ENCODE data around the gene PHYHD1. TPM values are rescaled to one million over a fixed set of nuclear protein-coding genes. Genes with fewer than 3 reads are reported as not detected.
A peak's percentile ranks its signal among the peaks of the same experiment; 100 is the strongest.

PHYHD1 gene
- total RNA-seq, 2 experiments from 2014 or later: 1.1 to 1.4 TPM

GRCh38 chr9:128902351-128903078 is 18.3 kb upstream of the PHYHD1 start:
- ChIA-PET POLR2A (interaction anchor here (0.6 to 6.3 kb wide), 11 partner anchors 9 to 352 kb away, joined by 3 to 43 read pairs (median 5); partner anchors contain the start of genes KYAT1, LRRC8A and ZDHHC12), CTCF (interaction anchor here (0.8 to 1.2 kb wide), 3 partner anchors 21 to 39 kb away, joined by 3 read pairs; partner anchors contain the start of genes KYAT1 and LRRC8A)
- H3K27ac Mint-ChIP-seq: peak overlapping the region; percentile 96
- peak; percentile 92 for DNase-seq
- no peaks in the 10 kb centered on the region for H3K27me3 Mint-ChIP-seq
- peak overlapping the region; percentile 71 for H3K4me3 Mint-ChIP-seq
- H3K4me1 Mint-ChIP-seq: peaks cover 80% of the 10 kb centered on the region
- no peaks in the 10 kb centered on the region for H3K9me3 Mint-ChIP-seq
- peaks cover 38% of the 10 kb centered on the region for H3K36me3 Mint-ChIP-seq (ENCODE audit: low read depth)

GRCh38 chr9:128903079-128903461 is 17.7 kb upstream of the PHYHD1 start:
- DNase-seq: no peak
- peaks cover 40% of the 10 kb centered on the region for H3K36me3 Mint-ChIP-seq (ENCODE audit: low read depth)
- peak overlapping the region; percentile 71 for H3K4me3 Mint-ChIP-seq
- ChIA-PET CTCF (interaction anchor here (0.7 kb wide), 1 partner anchor 24 kb away, joined by 3 read pairs; no protein-coding TSS in a partner anchor), POLR2A (interaction anchor here (0.6 to 6.3 kb wide), 9 partner anchors 10 to 352 kb away, joined by 3 to 43 read pairs (median 5); partner anchors contain the start of genes KYAT1, LRRC8A and ZDHHC12)
- H3K27ac Mint-ChIP-seq: peak overlapping the region; percentile 96
- no peaks in the 10 kb centered on the region for H3K9me3 Mint-ChIP-seq
- H3K4me1 Mint-ChIP-seq: peaks cover 74% of the 10 kb centered on the region
- H3K27me3 Mint-ChIP-seq: no peaks in the 10 kb centered on the region

GRCh38 chr9:128903871-128904620 is 16.7 kb upstream of the PHYHD1 start:
- Mint-ChIP-seq H3K27me3 (no peaks in the 10 kb centered on the region), H3K4me3 (no peak overlapping the region), H3K9me3 (no peaks in the 10 kb centered on the region), H3K4me1 (peaks cover 67% of the 10 kb centered on the region), H3K36me3 (ENCODE audit: low read depth) (peaks cover 41% of the 10 kb centered on the region), H3K27ac (peak overlapping the region; percentile 96)
- DNase-seq: no peak
- POLR2A ChIA-PET: interaction anchor here (1.7 kb wide), 1 partner anchor 12 kb away, joined by 5 read pairs; no protein-coding TSS in a partner anchor
- CTCF ChIA-PET: interaction anchor here (0.7 kb wide), 1 partner anchor 23 kb away, joined by 3 read pairs; no protein-coding TSS in a partner anchor

GRCh38 chr9:128905964-128906363 is 14.8 kb upstream of the PHYHD1 start:
- ChIA-PET CTCF (interaction anchor here (1.0 kb wide), 1 partner anchor 88 kb away, joined by 5 read pairs; no protein-coding TSS in a partner anchor), POLR2A (interaction anchor here (1.8 kb wide), 1 partner anchor 23 kb away, joined by 5 read pairs; no protein-coding TSS in a partner anchor)
- no peak for DNase-seq
- Mint-ChIP-seq H3K27me3 (no peaks in the 10 kb centered on the region), H3K27ac (no peak overlapping the region), H3K36me3 (ENCODE audit: low read depth) (peaks cover 44% of the 10 kb centered on the region), H3K9me3 (no peaks in the 10 kb centered on the region), H3K4me1 (peaks cover 55% of the 10 kb centered on the region), H3K4me3 (no peak overlapping the region)

GRCh38 chr9:128906741-128907140 is 14.0 kb upstream of the PHYHD1 start:
- Mint-ChIP-seq H3K9me3 (no peaks in the 10 kb centered on the region), H3K36me3 (ENCODE audit: low read depth) (peaks cover 46% of the 10 kb centered on the region), H3K27me3 (no peaks in the 10 kb centered on the region), H3K4me1 (peaks cover 53% of the 10 kb centered on the region), H3K4me3 (no peak overlapping the region), H3K27ac (peak overlapping the region; percentile 3)
- POLR2A ChIA-PET: interaction anchor here (1.8 kb wide), 1 partner anchor 24 kb away, joined by 5 read pairs; no protein-coding TSS in a partner anchor
- no peak for DNase-seq
- CTCF ChIA-PET: interaction anchor here (1.0 kb wide), 1 partner anchor 89 kb away, joined by 5 read pairs; no protein-coding TSS in a partner anchor

- H3K4me1 Mint-ChIP-seq: peaks cover 53% of the 10 kb centered on the region
Observed at GRCh38 chr9:128908372-128908771, 12.4 kb upstream of the PHYHD1 start.

GRCh38 chr9:128909859-128910258 is 10.9 kb upstream of the PHYHD1 start:
- Mint-ChIP-seq H3K4me3 (no peak overlapping the region), H3K27ac (peak overlapping the region; percentile 53), H3K36me3 (ENCODE audit: low read depth) (peaks cover 53% of the 10 kb centered on the region), H3K27me3 (no peaks in the 10 kb centered on the region), H3K4me1 (peaks cover 51% of the 10 kb centered on the region), H3K9me3 (no peaks in the 10 kb centered on the region)
- CTCF ChIA-PET: no interaction called here
- DNase-seq: no peak
- POLR2A ChIA-PET: no interaction called here

More at GRCh38 chr9:128908372-128908771, 12.4 kb upstream of the PHYHD1 start:
- Mint-ChIP-seq H3K27ac (no peak overlapping the region), H3K36me3 (ENCODE audit: low read depth) (peaks cover 51% of the 10 kb centered on the region), H3K27me3 (no peaks in the 10 kb centered on the region), H3K4me3 (no peak overlapping the region), H3K9me3 (no peaks in the 10 kb centered on the region)
- no peak for DNase-seq
- ChIA-PET POLR2A (no interaction called here), CTCF (interaction anchor here (1.0 to 1.3 kb wide), 2 partner anchors 18 to 45 kb away, joined by 3 read pairs; no protein-coding TSS in a partner anchor)

- Mint-ChIP-seq H3K9me3 (no peaks in the 10 kb centered on the region), H3K36me3 (ENCODE audit: low read depth) (peaks cover 57% of the 10 kb centered on the region), H3K4me1 (peaks cover 44% of the 10 kb centered on the region), H3K4me3 (no peak overlapping the region), H3K27ac (peak overlapping the region; percentile 49), H3K27me3 (no peaks in the 10 kb centered on the region)
- ChIA-PET POLR2A (no interaction called here), CTCF (no interaction called here)
- DNase-seq: no peak
Observed at GRCh38 chr9:128910906-128911305, 9.9 kb upstream of the PHYHD1 start.

- H3K36me3 Mint-ChIP-seq (ENCODE audit: low read depth): peaks cover 58% of the 10 kb centered on the region
- H3K4me1 Mint-ChIP-seq: peaks cover 41% of the 10 kb centered on the region
- DNase-seq: no peak
- no peaks in the 10 kb centered on the region for H3K27me3 Mint-ChIP-seq
- H3K27ac Mint-ChIP-seq: no peak overlapping the region
- no peaks in the 10 kb centered on the region for H3K9me3 Mint-ChIP-seq
- ChIA-PET POLR2A (interaction anchor here (1.6 kb wide), 1 partner anchor 30 kb away, joined by 4 read pairs; no protein-coding TSS in a partner anchor), CTCF (interaction anchor here (0.6 kb wide), 1 partner anchor 22 kb away, joined by 5 read pairs; no protein-coding TSS in a partner anchor)
- H3K4me3 Mint-ChIP-seq: no peak overlapping the region
Observed at GRCh38 chr9:128911529-128912035, 9.2 kb upstream of the PHYHD1 start.

GRCh38 chr9:128912270-128912853 is 8.4 kb upstream of the PHYHD1 start:
- peaks cover 40% of the 10 kb centered on the region for H3K4me1 Mint-ChIP-seq
- DNase-seq: no peak
- ChIA-PET POLR2A (interaction anchor here (1.6 kb wide), 1 partner anchor 31 kb away, joined by 4 read pairs; no protein-coding TSS in a partner anchor), CTCF (no interaction called here)
- peaks cover 59% of the 10 kb centered on the region for H3K36me3 Mint-ChIP-seq (ENCODE audit: low read depth)
- peak overlapping the region; percentile 45 for H3K27ac Mint-ChIP-seq
- H3K4me3 Mint-ChIP-seq: no peak overlapping the region
- no peaks in the 10 kb centered on the region for H3K27me3 Mint-ChIP-seq
- H3K9me3 Mint-ChIP-seq: no peaks in the 10 kb centered on the region

GRCh38 chr9:128913048-128913900 is 7.5 kb upstream of the PHYHD1 start:
- H3K9me3 Mint-ChIP-seq: no peaks in the 10 kb centered on the region
- peak overlapping the region; percentile 45 for H3K27ac Mint-ChIP-seq
- H3K4me1 Mint-ChIP-seq: peaks cover 40% of the 10 kb centered on the region
- H3K4me3 Mint-ChIP-seq: no peak overlapping the region
- POLR2A ChIA-PET: interaction anchor here (1.6 kb wide), 1 partner anchor 32 kb away, joined by 4 read pairs; no protein-coding TSS in a partner anchor
- peaks cover 59% of the 10 kb centered on the region for H3K36me3 Mint-ChIP-seq (ENCODE audit: low read depth)
- CTCF ChIA-PET: no interaction called here
- DNase-seq: no peak
- no peaks in the 10 kb centered on the region for H3K27me3 Mint-ChIP-seq
